GM12874 (cell line): Measurements from ENCODE around the gene CELF2.

Experiments used
- CTCF ChIP-seq: IDR thresholded peaks from 2 replicates; pipeline ENCODE4 v1.5.1; 2011; ENCODE audit warnings: low read depth, mild to moderate bottlenecking, control low read depth, low read length, moderate library complexity; ENCODE audit not compliant: insufficient read depth

The CELF2 gene

DNA sequence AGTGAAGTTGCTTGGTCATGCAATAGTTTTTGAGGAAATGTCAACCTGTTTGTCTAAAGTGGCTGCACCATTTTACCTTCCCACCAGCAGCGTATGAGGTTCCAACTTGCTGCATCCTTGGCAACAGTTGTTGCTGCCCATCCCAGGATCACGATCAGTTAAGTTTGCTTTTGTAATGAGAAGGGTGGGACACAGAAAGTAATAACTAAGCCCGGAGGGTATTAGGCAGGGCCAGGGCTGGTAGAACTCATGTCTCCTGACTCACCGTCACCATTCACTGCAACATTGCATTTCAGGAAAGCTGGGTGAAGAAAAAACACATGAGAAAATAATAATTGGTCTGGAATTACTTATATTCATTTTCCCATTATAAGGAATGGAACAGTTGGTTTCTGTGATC is 25.4 kb downstream of the CELF2 start:
- no peak for TF ChIP-seq CTCF

DNA sequence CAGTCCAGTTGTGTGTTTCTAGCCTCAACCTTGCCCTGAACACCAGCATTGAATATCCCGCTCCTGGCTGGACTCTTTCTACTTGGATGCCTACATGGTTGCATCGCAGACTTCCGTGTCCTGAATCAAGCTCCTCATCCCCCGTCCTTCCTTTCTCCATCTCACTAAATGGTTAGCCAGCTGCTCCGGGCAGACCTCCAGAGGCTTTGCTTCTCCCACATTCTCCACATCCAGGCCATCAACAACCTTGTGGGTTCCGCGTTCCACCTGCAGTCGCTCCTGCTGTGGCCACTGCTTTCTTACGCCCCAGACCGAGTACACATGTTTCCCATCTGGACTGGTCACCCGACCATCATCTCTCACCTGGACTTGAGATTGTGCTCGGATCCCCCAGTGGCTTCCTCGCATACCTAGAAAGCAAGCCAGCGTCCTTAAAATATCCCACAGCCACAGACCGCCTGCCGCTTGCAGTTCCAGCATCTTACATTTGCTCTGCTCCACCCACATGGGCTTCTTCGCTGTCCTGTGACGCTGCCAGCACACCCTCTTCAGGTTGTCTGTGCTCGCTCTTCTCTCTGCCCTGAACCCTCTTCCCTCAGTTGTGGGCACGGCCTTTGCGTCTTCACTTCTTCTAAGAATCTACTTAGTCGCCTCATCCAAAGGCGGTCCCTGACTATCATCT is 25.9 kb downstream of the CELF2 start:
- no peak for TF ChIP-seq CTCF

DNA sequence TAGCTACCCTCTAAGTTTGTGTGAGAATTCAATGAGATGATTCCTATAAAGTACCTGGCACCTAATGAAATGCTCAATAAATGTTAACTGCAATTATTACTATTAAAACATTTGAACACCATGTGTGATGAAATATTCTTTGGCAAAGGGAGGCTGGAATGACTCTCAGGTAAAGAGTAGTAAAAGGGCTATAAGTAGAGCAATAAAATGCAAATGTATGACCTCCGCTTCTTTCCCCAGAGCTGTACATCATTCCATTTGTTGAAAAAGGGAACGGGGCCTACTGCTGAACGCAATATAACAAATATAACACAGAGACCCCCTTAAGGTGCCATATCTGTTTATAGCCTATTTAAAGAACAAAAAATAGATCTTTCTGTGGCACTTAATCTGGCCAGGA is 27.8 kb downstream of the CELF2 start:
- TF ChIP-seq CTCF, result no peak

- TF ChIP-seq CTCF, result no peak
These were observed 28.5 kb downstream of the CELF2 start for GRCh38 chr10:11045995-11046775.

GRCh38 chr10:11046776-11047160 is 29.1 kb downstream of the CELF2 start:
- TF ChIP-seq CTCF, result no peak

DNA sequence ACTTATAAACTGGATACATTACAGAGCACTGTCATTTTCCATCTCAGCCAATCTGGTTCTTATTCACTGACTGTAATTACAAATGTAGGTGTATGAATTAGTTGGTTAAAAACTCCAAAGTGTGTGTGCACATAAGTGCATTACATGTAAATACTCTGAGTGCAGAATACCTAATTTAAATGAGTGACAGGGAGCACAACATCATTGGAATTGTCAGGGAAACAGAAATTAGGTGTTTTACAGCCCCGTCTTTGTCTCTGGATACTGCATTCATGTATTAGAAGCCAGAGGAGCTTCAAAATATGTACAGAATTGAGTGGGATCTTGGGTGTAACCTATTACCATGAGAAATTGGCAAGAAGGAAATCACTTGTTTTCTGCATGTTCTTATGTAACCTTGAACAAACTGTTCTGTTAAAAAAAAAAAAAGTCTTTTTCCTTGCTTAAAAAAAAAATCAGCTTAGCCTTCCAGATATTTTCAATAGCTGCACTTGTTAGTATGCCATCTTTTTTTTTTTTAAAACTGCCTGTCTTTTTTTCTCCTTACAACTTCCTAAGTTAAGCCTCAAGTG is 31.1 kb downstream of the CELF2 start:
- TF ChIP-seq CTCF, result no peak

- no peak for TF ChIP-seq CTCF
These were observed 32.1 kb downstream of the CELF2 start for GRCh38 chr10:11049806-11050205.
